Tibial artery (tissue), 4 donors: ENCODE measurements around the gene EHBP1L1.

Source experiments
- DNase-seq, 2 donors: peaks; one replicate each; pipeline ENCODE4 v3.0.0-alpha.2; 2019
- H3K27ac ChIP-seq, 2 donors: fragments of 200-600 bp; sonication (generic) in 1 of 2; 1 replicate in 1 of 2; 2 replicates in 1 of 2; pipeline ENCODE4 v1.5.1; 2018 to 2019; ENCODE audit warnings: mild to moderate bottlenecking in 1 of 2
- H3K27me3 ChIP-seq, 2 donors: fragments of 200-600 bp; sonication (generic) in 1 of 2; one replicate each; pipeline versions ENCODE4 v1.5.1 to v1.6.0; 2016 to 2019
- H3K36me3 ChIP-seq, 3 donors: fragments of 200-600 bp; sonication (generic) in 2 of 3; one replicate each; pipeline ENCODE4 v1.5.1; 2016 to 2019; ENCODE audit warnings: mild to moderate bottlenecking in 2 of 3
- H3K4me1 ChIP-seq, 4 donors: fragments of 200-600 bp; sonication (generic) in 2 of 4; 1 replicate in 3 of 4; 2 replicates in 1 of 4; pipeline ENCODE4 v1.5.1; 2016 to 2019
- H3K4me3 ChIP-seq, 2 donors: fragments of 200-600 bp; sonication (generic) in 1 of 2; 1 replicate in 1 of 2; 2 replicates in 1 of 2; pipeline ENCODE4 v1.5.1; 2018 to 2019; ENCODE audit warnings: mild to moderate bottlenecking in 2 of 2
- H3K9me3 ChIP-seq, 3 donors: fragments of 200-600 bp; sonication (generic) in 1 of 3; one replicate each; pipeline ENCODE4 v1.5.1; 2016 to 2019
- CTCF ChIP-seq, 2 experiments: fragments of 200-600 bp in 1 of 2; fragments of 450-650 bp in 1 of 2; IDR thresholded peaks; one replicate each; pipeline ENCODE4 v1.5.1; 2017 to 2019; ENCODE audit warnings: antibody characterized with exemption in 2 of 2, mild to moderate bottlenecking in 1 of 2, moderate library complexity in 1 of 2
- intact Hi-C: fragments of 100-400 bp; cut with DNase I; formaldehyde crosslinking; loops from one replicate; pipeline ENCODE4 v1.15.0; 2023; ENCODE audit warnings: low total_unique reads

Gene EHBP1L1

GRCh38 chr11:65609229-65609628 is 33.4 kb downstream of the EHBP1L1 start:
- H3K9me3 ChIP-seq: no peaks in the 10 kb centered on the region
- no peak for DNase-seq
- H3K27ac ChIP-seq: no peak overlapping the region
- TF ChIP-seq CTCF (IDR thresholded peaks at IDR 0.05): no peak
- intact Hi-C loops: no loop called here
- H3K27me3 ChIP-seq: no peaks in the 10 kb centered on the region
- H3K4me1 ChIP-seq: peaks cover 0 to 65% (median 57%) of the 10 kb centered on the region in 4 donors
- no peak overlapping the region for H3K4me3 ChIP-seq
- H3K36me3 ChIP-seq: peaks cover 13 to 86% (median 26%) of the 10 kb centered on the region in 3 donors

GRCh38 chr11:65609665-65610064 is 33.8 kb downstream of the EHBP1L1 start:
- DNase-seq: no peak
- Histone ChIP-seq H3K9me3 (no peaks in the 10 kb centered on the region), H3K36me3 (peaks cover 9 to 81% (median 22%) of the 10 kb centered on the region in 3 donors), H3K27ac (peak overlapping the region in 1 of 2 donors; percentile 10), H3K4me3 (no peak overlapping the region), H3K27me3 (no peaks in the 10 kb centered on the region), H3K4me1 (peaks cover 0 to 65% (median 57%) of the 10 kb centered on the region in 4 donors)
- no peak for TF ChIP-seq CTCF (IDR thresholded peaks at IDR 0.05)
- intact Hi-C loops: loop anchor here (5.0 kb wide), 1 partner anchor 82 kb away; the partner anchor contains the start of gene SCYL1

GRCh38 chr11:65610404-65610803 is 34.6 kb downstream of the EHBP1L1 start:
- Histone ChIP-seq H3K36me3 (peaks cover 4 to 74% (median 15%) of the 10 kb centered on the region in 3 donors), H3K9me3 (no peaks in the 10 kb centered on the region), H3K27me3 (no peaks in the 10 kb centered on the region), H3K4me3 (peak overlapping the region; percentile 78 to 83), H3K4me1 (peaks cover 0 to 65% (median 57%) of the 10 kb centered on the region in 4 donors), H3K27ac (peak overlapping the region; percentile 10 to 96)
- intact Hi-C loops: loop anchor here (5.0 kb wide), 1 partner anchor 83 kb away; the partner anchor contains the start of gene SCYL1
- TF ChIP-seq CTCF (IDR thresholded peaks at IDR 0.05): no peak
- DNase-seq: no peak

- Histone ChIP-seq H3K4me1 (peaks cover 0 to 67% (median 58%) of the 10 kb centered on the region in 4 donors), H3K36me3 (peaks cover 0 to 67% (median 8%) of the 10 kb centered on the region in 3 donors), H3K27ac (peak overlapping the region; percentile 10 to 96), H3K9me3 (no peaks in the 10 kb centered on the region), H3K4me3 (peak overlapping the region; percentile 78 to 83), H3K27me3 (no peaks in the 10 kb centered on the region)
- intact Hi-C loops: loop anchor here (5.0 kb wide), 1 partner anchor 84 kb away; the partner anchor contains the start of gene SCYL1
- TF ChIP-seq CTCF (IDR thresholded peaks at IDR 0.05): no peak
- DNase-seq: peak; percentile 60 to 78
These were observed 35.3 kb downstream of the EHBP1L1 start for GRCh38 chr11:65611028-65611757.

GRCh38 chr11:65611758-65612603 is 36.1 kb downstream of the EHBP1L1 start:
- Histone ChIP-seq H3K27me3 (no peaks in the 10 kb centered on the region), H3K4me1 (peaks cover 0 to 70% (median 60%) of the 10 kb centered on the region in 4 donors), H3K27ac (peak overlapping the region; percentile 87 to 96), H3K9me3 (no peaks in the 10 kb centered on the region), H3K36me3 (peaks cover 0 to 65% (median 8%) of the 10 kb centered on the region in 3 donors), H3K4me3 (peak overlapping the region; percentile 78 to 83)
- DNase-seq: peak in 1 of 2 donors; percentile 65
- TF ChIP-seq CTCF (IDR thresholded peaks at IDR 0.05): no peak
- intact Hi-C loops: loop anchor here (5.0 kb wide), 1 partner anchor 85 kb away; the partner anchor contains the start of gene SCYL1
